HFFc6 (cell line): Measurements from ENCODE around the gene CFAP53. TPM values are rescaled to one million over a fixed set of nuclear protein-coding genes. Genes with fewer than 3 reads are reported as not detected.

Source experiments
- DNase-seq: peaks from one replicate; pipeline ENCODE4 v3.0.0-alpha.2; 2018
- H3K27ac Mint-ChIP-seq: 2 replicates; pipeline ENCODE4 v1.8.0; 2020; ENCODE audit warnings: mild to moderate bottlenecking, mixed read lengths
- H3K27me3 Mint-ChIP-seq: 2 replicates; pipeline ENCODE4 v1.8.0; 2021; ENCODE audit warnings: mild to moderate bottlenecking, moderate library complexity, mixed read lengths; ENCODE audit not compliant: insufficient read depth
- H3K36me3 Mint-ChIP-seq: 2 replicates; pipeline ENCODE4 v1.8.0; 2021; ENCODE audit warnings: low read depth, mixed read lengths
- H3K4me1 Mint-ChIP-seq: 2 replicates; pipeline ENCODE4 v1.8.0; 2020; ENCODE audit warnings: low read depth, mixed read lengths
- H3K4me3 Mint-ChIP-seq: 2 replicates; pipeline ENCODE4 v1.8.0; 2020; ENCODE audit warnings: mild to moderate bottlenecking, moderate library complexity, mixed read lengths
- H3K9me3 Mint-ChIP-seq: 2 replicates; pipeline ENCODE4 v1.8.0; 2020; ENCODE audit warnings: mild to moderate bottlenecking, mixed read lengths
- total RNA-seq, 6 experiments: library from RNA; stranded (reverse); fragmentation: NEBNext Ultra II Directional; extraction: Animal tissue kit (Norgen Biotek cat#: 25700); gene quantifications; 2 replicates in 1 of 6; 3 replicates in 5 of 6; pipeline ENCODE4 v1.2.3, GENCODE V29; 2021
- TF ChIP-seq, protein P1 (sequence below): fragments of 200-600 bp; sonication (generic); IDR thresholded peaks from 2 replicates; pipeline ENCODE4 v1.5.0; 2021; ENCODE audit warnings: antibody characterized with exemption, mild to moderate bottlenecking

CFAP53 gene
- total RNA-seq, 6 experiments from 2014 or later: 0.10 to 0.17 (median 0.14) TPM; not detected in 3

GRCh38 chr18:50193796-50194630 is 72.3 kb downstream of the CFAP53 start:
- no peaks in the 10 kb centered on the region for H3K36me3 Mint-ChIP-seq
- no peak for DNase-seq
- TF ChIP-seq, protein P1, sequence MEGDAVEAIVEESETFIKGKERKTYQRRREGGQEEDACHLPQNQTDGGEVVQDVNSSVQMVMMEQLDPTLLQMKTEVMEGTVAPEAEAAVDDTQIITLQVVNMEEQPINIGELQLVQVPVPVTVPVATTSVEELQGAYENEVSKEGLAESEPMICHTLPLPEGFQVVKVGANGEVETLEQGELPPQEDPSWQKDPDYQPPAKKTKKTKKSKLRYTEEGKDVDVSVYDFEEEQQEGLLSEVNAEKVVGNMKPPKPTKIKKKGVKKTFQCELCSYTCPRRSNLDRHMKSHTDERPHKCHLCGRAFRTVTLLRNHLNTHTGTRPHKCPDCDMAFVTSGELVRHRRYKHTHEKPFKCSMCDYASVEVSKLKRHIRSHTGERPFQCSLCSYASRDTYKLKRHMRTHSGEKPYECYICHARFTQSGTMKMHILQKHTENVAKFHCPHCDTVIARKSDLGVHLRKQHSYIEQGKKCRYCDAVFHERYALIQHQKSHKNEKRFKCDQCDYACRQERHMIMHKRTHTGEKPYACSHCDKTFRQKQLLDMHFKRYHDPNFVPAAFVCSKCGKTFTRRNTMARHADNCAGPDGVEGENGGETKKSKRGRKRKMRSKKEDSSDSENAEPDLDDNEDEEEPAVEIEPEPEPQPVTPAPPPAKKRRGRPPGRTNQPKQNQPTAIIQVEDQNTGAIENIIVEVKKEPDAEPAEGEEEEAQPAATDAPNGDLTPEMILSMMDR: no peak
- H3K4me3 Mint-ChIP-seq: no peak overlapping the region
- H3K27ac Mint-ChIP-seq: no peak overlapping the region
- H3K4me1 Mint-ChIP-seq: no peaks in the 10 kb centered on the region
- H3K9me3 Mint-ChIP-seq: no peaks in the 10 kb centered on the region
- peaks cover 14% of the 10 kb centered on the region for H3K27me3 Mint-ChIP-seq

- Mint-ChIP-seq H3K27me3 (peaks cover 12% of the 10 kb centered on the region), H3K36me3 (no peaks in the 10 kb centered on the region), H3K4me3 (no peak overlapping the region), H3K9me3 (no peaks in the 10 kb centered on the region), H3K4me1 (no peaks in the 10 kb centered on the region), H3K27ac (no peak overlapping the region)
- TF ChIP-seq, protein P1: no peak
- DNase-seq: no peak
Observed at GRCh38 chr18:50192995-50193795, 73.1 kb downstream of the CFAP53 start.

DNA sequence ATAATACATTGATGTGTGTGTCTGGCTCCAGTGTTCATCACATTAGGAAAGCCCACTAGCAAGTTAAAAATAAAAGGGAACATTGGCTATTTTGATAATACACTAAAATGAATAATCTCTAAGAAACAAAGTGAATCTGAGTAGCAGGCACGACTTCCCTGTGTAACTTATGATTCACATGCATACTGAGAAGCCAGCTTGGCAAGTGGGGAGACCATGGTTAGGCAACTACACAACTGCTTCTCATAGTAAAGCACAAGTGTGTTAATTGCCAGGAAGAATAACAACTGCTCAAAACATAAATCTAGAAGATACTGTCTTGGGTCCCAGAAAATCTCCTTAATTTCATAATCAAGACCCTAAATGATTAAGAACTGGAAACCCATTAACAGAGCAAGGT is 75.4 kb downstream of the CFAP53 start:
- H3K4me1 Mint-ChIP-seq: no peaks in the 10 kb centered on the region
- TF ChIP-seq, protein P1: no peak
- no peak for DNase-seq
- H3K27me3 Mint-ChIP-seq: peaks cover 10% of the 10 kb centered on the region
- no peaks in the 10 kb centered on the region for H3K36me3 Mint-ChIP-seq
- no peaks in the 10 kb centered on the region for H3K9me3 Mint-ChIP-seq
- H3K27ac Mint-ChIP-seq: no peak overlapping the region
- no peak overlapping the region for H3K4me3 Mint-ChIP-seq

DNA sequence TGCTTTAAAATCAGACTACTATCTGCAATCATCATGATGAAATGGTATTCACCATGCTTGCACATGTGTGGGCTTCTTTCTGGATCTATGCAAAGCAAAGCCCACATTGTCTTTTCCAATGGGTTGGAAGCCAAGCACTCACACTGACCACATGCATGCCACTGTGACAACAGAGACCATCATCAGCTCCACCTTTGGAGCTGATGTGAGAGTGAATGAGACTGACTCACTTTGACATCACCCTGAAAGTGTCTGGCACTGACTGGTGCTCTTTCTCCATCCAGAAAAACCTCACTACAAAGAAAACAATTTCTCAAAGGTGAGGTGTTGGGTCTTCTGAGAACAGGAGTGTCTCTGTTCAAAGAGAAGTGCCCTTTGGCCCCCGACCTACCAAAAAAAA is 76.1 kb downstream of the CFAP53 start:
- peaks cover 8% of the 10 kb centered on the region for H3K27me3 Mint-ChIP-seq

GRCh38 chr18:50189160-50189559 is 77.1 kb downstream of the CFAP53 start:
- no peaks in the 10 kb centered on the region for H3K36me3 Mint-ChIP-seq
- DNase-seq: no peak
- no peaks in the 10 kb centered on the region for H3K4me1 Mint-ChIP-seq
- H3K9me3 Mint-ChIP-seq: no peaks in the 10 kb centered on the region
- TF ChIP-seq, protein P1: no peak
- no peak overlapping the region for H3K4me3 Mint-ChIP-seq
- H3K27ac Mint-ChIP-seq: no peak overlapping the region
- peaks cover 8% of the 10 kb centered on the region for H3K27me3 Mint-ChIP-seq

More for the DNA sequence above, 76.1 kb downstream of the CFAP53 start:
- DNase-seq: no peak
- Mint-ChIP-seq H3K9me3 (no peaks in the 10 kb centered on the region), H3K4me1 (no peaks in the 10 kb centered on the region), H3K27ac (no peak overlapping the region), H3K36me3 (no peaks in the 10 kb centered on the region), H3K4me3 (no peak overlapping the region)
- TF ChIP-seq, protein P1: no peak
